HG02938 (cell line): ENCODE results near the gene EHD4.

Experiments used
- ATAC-seq: cut with Tn5 transposase; IDR thresholded peaks from one replicate; pipeline ENCODE4 v1.9.1; 2021; ENCODE audit warnings: mild to moderate bottlenecking, moderate library complexity; ENCODE audit not compliant: unreplicated experiment

EHD4 gene

DNA sequence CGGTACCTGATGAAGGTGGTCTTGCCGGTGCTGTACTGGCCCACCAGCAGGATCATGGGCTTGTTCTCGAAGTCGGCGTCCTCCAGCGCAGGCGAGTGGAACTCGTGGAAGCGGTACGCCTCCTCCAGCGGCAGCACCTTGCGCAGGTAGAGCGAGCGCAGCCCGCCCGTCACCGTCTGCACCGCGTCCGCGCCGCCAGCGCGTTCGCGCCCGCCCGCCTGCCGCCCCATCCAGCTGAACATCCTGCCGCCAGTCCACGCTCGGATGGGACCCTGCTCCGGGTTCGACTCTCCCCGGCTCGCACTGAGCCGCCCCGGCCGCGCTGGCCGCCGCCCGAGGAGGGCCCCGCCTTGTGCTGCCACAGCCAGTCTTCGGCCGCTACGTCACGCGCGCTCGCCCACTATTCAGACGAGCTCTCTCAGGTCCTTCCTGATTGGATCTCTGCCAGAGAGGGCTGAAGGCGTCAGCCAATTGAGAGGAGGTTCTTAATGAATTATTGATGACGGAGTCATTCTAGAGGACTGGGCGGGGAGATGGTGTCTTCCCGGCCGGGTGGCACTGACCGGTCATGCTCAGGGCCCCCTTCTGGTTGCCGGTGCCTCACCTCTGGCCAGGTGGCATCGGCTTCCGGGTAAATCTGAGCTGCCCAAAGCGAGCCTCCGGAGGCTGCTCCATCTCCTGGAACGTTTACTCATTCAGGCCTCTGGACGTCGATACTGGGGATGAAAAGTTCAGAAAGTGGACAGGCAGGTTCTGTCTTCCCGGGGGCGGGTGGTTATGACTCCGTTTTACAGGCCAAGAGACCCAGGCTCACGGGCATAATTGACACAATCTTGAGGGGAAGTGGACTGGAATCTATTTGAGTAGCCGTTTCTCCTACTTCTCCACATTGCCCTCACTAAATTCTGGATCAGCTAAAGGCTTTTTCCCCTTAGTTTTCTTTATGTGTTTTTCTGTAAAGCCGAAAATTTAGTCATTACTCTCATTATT is at the start of gene EHD4:
Gene EHD4, minus strand, starts transcription at position 305 of the 990 bp plus-strand sequence. Its CDS starts 63 bp downstream, at position 242.
- peak; percentile 71 for ATAC-seq

DNA sequence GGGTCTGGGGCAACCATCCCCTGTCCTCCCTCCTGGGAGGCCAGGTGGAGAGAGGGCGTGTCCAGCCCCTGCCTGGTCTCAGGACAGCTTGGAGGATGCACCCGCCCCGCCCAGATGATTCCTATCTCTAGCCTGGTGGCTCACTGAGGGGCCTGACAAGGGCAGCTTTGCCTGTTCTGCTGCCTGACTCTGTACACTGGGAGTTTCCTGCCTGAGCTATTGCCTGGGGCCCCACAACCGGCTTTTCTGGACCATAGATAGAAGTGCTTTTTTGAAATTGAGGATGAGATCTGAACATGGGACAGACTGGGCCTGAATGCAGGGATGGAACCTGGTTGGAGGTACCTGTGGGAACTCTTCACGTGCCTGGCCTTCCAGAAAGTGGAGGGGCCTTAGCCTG is 49.2 kb upstream of the EHD4 start:
- no peak for ATAC-seq

DNA sequence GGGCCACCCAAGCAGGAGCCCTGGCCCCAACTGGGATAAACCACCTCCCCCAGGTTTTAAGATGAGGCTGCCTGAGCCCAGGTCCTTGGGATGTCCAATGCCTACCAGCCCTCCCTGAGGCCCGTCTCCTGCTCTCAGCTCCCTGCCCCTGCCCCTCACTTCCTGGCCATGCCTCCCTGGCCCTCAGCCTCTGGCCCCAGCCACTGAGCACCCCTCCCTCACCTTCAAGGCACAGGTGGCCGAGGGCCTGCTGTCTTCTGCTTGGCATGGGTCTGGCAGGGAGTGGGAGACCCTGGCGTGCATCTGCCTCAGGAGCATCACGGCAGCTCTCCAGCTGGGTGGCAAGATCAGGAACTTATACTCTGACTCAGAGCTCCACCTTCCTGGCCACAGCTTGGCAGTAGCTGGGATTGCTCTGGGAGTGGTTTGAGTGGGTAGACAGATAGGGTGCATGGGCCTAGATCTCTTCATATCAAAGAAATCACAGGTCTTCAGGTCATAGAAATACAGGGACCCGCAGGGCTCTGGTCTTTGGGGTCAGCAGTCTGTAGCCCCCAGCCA is 48.4 kb upstream of the EHD4 start, which contains the start of gene PLA2G4E:
Gene PLA2G4E, minus strand, starts transcription at position 330 of the 561 bp plus-strand sequence. Its CDS starts 12 bp downstream, at position 318.
- ATAC-seq: no peak

DNA sequence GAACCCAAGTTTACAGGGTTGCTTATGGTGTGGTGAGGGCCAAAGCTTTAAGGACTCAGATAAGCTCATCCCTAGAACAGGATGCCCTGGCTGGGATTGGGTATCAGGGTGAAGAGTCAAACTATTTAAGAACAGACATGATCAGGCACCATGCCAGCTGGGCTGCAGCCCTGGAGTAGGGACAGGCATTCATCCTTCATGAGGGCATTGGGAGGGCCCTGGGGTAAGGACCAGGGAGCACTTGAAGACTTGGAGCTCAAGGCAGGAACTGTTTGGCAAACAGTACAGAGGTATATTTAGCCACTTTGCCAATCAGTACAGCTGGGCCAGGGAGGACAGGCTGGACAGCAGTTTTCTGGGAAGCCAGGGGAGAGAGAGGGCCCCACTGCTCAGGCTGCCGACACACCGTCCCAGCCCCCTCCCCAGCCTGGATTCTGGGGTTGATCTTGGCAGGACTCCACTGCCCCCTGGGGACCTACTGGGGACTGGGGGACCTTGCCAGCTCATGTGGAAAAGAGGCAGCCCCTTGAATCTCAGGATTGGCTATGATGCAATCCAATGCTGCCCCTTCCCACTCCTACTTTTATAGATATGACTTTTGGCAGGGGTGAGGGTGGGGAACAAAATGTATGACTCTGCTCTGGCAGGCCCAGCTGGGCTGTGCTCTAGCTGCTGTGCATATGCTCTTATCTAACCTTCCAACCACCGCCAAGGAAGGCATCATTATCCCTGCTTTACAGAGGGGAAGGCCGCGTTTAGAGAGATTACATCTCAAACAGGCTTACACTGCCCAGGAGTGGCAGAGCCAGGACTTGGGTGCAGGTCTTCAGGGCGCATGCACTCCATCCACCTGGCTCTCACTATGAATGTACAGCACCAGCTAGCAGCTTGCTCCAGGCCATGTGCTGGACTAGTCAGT is 46.2 kb upstream of the EHD4 start:
- no peak for ATAC-seq

DNA sequence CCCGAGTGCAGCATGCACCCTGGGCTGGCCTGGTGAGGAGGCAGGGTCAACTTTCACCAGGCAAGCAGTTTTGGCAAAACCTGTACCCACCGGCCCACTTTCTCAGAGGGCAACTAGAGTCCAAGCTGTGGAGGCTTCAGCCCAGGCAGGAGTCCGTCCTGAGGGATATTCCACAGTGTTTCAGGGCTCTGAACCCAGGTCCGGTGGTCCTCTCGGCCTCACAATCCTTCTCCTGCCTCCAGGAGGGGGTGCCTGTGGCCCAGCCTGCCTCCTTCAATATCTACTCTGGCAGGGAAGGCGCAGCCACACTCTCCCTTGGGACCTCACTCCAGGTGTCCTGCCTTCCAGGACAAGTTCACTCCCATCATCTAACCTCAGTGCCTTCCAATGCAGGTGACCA is 44.6 kb upstream of the EHD4 start:
- no peak for ATAC-seq

DNA sequence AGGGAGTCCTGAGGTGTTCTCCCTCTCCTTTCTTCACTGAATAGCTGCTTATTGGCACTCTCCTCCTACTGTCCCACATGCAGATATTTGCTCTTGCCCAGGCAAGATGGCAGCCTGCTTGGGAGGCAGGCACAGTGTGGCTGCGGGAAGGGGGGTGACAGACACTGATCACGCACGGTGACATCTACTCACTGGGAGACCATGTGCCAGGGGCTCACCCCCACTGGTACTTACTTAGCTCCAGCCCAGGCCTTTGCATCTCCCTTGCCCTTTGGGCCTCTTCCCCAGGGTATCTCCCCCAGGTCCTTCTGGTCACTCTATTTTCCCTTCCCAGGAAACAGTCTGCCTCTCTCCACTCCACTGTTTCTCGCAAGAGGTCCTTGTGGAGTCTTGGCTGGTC is 42.0 kb upstream of the EHD4 start:
- ATAC-seq: no peak

DNA sequence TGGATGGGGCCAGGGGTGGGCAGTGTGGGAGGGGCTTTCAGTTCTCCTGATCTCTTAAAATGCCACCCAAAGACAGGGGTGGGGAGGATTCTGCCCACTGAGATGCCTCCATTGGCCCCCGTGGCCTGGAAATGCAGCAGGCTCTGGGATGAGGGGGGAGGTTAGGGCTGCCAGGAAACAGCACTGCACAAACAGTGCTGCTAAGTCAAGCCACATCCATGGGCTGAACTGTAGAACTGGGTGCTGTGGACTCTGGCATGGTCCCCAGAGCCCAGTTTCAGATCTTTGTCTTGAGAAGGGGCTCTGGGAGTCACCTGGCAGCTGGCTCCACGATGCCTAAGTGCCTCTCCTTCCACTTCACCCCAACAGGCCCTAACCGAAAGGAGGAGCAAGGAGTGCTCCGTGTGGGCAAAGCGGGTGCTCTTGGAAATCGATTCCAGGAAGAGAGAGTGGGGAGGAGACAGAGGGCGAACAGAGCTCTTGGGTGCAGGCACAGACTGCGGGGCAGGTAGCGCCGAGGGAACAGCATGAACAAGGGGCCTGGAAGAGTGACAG is 40.6 kb upstream of the EHD4 start:
- no peak for ATAC-seq

DNA sequence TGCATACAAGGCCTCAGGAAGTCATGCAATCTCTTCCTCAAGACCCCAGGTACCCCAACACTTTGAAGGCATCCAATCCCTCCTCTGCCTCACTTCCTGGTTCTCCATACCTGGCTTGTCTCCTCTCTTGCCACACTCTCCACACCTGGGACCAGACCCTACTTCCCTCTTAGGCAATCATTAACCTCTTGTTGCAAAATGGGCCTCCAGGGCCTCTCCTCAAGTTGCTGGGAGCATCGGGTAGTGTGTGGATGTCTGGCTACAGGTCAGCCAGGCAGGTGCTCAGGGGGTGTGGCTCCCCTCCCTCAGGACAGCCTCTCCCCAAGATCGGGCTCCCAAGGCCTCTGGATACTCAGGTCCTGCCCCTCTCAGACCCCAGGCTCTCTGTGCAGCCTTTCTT is 39.9 kb upstream of the EHD4 start:
- ATAC-seq: no peak

DNA sequence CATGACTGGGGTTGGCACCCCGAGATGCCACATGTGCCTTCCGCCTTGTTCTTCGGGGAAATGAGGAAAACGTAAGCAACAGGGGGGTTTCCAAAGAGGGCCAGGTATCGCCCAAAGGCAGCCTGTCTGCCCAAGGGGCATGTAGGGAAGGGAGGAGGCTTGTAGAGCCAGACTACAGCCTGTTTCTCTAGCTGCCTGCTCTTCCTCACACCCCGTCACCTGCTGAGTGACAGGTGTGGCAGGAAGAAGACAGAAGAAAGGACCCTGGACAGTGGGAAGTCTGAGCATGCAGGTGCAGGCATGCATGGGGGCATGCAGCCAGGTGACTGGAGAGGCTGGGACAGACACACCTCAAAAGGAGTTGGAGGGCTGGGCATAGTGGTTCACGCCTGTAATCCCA is 38.7 kb upstream of the EHD4 start:
- no peak for ATAC-seq

DNA sequence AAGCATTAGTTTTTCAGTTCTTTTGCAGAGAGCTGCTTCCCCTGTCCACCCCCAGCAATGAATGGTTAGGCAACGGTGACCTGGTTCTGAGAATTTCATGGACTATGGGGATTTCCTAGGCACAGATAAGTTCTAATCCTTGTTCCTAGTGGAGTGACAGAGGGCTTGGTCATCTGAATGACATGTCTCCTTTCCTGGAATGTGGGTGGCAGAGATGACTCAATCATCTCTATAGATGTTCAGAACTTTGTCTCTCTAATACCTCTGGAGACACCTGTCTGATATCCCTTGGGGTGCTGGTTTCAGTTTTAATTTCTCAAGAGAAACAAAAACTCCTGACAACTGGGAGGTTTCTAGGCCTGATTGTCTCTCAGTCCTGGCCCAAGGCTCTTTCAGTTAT is 38.1 kb upstream of the EHD4 start:
- ATAC-seq: peak; percentile 70

DNA sequence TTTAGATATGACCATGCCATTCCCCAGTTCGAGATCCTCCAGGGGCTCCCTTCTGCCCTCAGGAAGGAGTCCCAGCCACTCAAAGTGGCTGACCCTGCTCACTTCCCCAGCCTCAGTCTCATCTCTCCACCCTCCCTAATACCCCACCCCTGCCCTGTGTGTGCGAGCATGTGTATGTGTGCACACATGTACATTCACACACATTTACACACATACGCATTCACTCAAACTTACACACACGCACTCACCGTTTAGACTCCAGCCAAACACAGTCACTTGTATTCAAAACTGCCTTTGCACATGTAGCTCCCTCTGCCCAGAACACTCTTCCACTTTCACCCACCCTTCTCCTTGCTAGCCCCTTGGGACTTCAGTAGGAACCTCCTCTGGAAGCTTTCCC is 37.1 kb upstream of the EHD4 start:
- ATAC-seq: no peak

DNA sequence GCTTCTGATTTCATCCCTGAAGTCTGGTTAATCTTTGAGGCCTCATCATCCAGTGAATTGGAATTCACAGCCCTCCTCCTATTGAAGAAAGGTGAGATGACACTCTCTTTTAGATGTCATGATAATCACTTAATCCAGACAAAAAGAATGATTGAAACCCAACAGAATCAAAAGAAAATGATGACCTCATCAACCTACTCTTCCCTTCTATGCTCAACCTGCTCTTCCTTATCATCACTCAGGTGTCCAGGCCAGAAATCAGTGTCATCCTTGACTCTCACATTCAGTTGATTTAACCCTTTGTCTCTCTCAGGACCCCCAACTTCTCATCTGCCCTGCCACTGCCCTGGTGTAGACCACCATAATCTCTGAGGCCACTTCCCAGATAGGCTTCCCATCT is 36.7 kb upstream of the EHD4 start:
- no peak for ATAC-seq

DNA sequence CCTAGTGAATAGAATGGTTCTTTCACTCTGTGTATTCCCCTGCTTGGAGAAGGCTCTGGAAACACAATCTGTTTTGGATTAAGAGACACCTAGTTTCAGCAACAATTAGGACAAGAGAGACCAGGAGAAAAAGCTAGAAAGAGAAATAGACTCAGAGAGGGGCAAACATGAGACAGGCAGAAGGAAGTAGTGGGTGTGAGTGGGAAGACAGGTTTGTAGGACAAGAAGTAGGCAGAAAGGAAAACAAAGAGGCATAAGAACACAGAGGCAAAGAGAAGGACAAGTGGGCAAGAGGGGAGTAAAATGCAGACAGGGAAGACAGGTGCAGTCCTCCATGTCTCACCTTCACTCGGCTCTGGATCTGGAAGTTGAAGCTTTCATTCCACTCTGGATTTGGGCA is 35.0 kb upstream of the EHD4 start:
- no peak for ATAC-seq

DNA sequence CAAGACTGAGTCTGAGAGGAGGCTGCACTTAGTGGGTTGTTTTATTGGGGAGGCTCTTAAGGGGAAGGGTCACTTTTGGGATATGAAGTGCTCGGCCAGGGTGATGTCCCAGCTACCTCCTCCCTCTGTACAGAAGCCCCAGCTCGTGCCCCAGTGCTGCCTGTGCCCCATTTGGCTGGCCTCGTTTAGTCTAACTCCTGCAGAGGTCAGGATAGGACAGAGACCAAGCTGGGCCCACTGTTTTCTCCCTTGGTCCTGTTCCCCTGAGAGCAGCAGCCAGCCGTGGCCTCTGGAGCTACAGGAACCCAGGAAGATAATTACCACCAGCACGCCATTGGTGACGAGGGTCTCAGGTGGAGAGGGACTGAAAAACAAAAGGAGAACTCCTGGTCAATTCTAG is 30.0 kb upstream of the EHD4 start:
- ATAC-seq: no peak

DNA sequence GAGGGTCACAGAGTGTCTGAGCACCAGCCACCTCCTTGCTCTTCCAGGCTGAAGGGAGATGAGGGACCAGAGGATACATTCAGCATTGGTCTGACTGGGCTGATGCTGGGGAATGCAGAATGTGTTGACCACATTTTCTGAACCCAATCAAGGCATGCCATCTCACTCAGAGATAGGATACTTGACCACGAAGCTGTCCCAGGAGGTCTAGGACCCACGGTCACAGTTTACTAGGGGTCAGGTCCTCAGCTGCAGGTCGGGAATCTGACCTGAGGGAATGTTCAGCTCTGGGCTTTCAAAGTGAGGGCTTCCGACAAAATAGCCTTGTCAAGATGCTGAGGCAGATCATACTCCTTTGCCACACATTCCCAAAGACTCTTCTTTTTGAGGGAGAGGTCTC is 28.9 kb upstream of the EHD4 start:
- no peak for ATAC-seq

DNA sequence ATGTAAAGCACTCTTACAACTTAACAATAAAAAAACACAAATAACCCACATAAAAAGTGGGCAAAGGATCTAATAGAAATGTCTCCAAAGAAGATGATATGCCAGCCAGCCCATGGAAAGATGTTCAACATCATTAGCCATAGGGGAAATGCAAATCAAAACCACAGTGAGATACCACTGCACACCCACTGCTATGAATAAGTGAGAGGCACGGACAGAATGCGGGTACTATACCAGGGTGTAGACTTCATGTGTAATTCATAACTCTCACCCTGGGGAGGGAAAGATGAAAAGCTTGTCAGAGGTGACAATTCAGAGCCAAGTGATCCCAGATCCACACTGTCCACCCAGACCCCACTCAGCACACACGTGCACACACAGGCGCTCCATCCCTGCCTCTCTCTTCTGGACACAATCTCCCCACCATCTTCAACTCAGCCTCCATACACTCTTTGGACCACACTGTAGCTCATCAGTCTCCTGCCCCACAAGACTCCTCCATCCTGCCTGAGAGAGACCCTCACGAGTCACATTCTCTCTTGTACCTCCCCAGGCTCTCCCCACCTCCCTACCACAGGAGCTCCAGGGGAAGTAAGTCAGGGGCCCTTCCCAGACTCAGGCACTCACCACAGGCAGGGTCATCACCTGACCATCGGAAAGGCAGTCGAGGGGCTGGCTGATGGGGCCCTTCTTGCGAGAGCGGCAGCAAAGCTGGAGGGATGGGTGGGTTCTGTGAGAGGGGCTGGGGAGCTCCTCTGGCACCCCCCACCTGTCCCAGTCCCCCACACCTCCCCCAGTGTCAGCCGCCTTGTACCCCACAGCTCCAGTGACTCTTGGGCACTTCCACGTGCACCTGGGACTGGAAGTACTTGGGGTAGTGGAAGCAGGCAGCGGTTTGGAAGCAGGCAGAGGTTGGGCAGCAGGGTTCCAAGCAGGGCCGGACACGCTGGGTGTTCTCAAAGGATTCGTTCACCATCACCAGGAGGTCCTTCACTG is 27.2 kb upstream of the EHD4 start:
- no peak for ATAC-seq

DNA sequence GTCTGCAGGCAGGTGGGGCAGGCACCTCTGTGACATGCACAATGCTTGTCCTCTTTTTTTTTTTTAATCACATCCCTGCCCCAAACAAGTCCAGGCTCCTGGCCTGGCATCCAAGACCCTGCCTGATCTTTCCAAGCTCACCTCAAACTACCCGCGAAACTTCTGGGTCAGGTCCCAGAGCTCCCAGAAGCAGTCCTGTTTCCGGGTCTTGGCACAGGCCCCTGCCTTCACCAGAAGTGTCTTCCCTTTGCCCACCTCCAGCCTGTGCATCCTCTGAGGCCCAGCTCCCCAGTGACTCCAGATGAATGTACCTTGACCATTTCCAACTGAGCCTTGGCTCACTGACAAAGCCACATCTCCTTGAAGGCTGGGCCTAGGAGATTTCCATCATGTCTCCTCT is 25.5 kb upstream of the EHD4 start:
- no peak for ATAC-seq

DNA sequence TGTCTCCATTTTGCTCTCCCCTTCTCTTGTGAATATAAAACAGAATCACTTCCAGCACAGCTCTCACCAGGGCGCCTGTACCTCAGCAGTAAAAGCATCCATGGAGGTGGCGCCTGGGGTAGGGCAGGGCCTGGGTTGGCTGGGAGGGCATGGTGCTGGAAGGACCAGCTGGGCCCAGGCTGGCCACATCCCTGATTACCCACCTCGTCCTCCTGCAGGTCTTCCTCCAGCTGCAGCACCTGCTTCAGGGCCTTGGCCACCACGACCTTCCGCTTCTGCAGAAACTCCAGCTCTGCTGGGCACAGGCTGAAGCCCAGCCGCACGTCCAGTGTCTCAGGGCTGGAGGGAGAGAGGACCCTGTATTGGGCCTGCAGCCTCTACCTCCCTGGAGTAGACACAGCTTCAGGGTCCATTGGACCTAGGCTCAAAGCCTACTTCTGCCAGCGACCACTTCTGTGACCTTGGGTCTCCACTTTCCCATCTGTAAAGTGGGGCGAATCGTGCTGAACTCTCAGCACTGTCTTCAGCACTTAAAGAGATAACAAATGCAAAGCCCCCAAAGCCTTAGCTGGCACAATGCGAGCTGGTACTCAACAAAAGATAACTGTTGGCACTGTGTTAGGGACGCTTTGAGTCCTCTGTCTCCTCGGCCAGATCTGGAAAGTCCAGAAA is 24.7 kb upstream of the EHD4 start:
- ATAC-seq: no peak

DNA sequence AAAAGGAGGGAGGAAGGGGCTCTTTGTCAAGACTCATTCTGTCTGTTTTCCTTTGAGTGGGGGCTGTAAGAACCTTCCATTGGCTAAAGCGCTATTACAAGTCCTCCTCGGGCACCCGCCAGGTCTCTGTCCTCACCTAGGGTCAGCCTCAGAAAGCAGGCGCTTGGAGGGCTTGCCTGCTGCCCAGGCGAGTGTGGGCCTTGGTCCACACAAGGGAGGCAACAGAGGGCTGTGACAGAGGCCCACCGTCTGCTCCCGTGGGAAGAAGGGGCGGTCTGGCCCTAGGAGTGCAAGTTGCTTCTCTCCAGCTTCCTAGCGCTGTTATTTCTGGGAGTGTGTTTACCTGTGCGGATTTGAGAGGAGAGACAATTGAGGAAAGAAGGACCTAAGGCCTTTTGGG is 24.0 kb upstream of the EHD4 start:
- no peak for ATAC-seq
